Heart left ventricle (tissue), 16 donors: ENCODE measurements around the gene LRRC51. TPM values are rescaled to one million over a fixed set of nuclear protein-coding genes. Genes with fewer than 3 reads are reported as not detected.

Source experiments
- ATAC-seq, 4 donors: fragments of 200-7000 bp; cut with Tn5 transposase; one replicate each; pipeline ENCODE4 v1.9.1; 2020 to 2022; ENCODE audit warnings: moderate library complexity in 4 of 4, mild to moderate bottlenecking in 3 of 4, moderate number of reproducible peaks in 1 of 4
- DNase-seq, 5 donors: peaks; one replicate each; pipeline ENCODE4 v3.0.0-alpha.2; 2020
- H3K27ac ChIP-seq, 12 donors: fragments of 200-600 bp; sonication (generic) in 4 of 12; one replicate each; pipeline versions ENCODE4 v1.5.0 to v1.8.0; 2016 to 2022; ENCODE audit warnings: mild to moderate bottlenecking in 2 of 12
- H3K27me3 ChIP-seq, 9 donors: fragments of 200-600 bp; sonication (generic) in 2 of 9; one replicate each; pipeline versions ENCODE4 v1.5.1 to v1.8.0; 2016 to 2022; ENCODE audit warnings: mild to moderate bottlenecking in 3 of 9
- H3K36me3 ChIP-seq, 9 donors: fragments of 200-600 bp; sonication (generic) in 2 of 9; one replicate each; pipeline versions ENCODE4 v1.5.0 to v1.8.0; 2018 to 2022; ENCODE audit warnings: mild to moderate bottlenecking in 2 of 9
- H3K4me1 ChIP-seq, 12 donors: fragments of 200-600 bp; sonication (generic) in 4 of 12; one replicate each; pipeline versions ENCODE4 v1.5.0 to v1.8.0; 2016 to 2022; ENCODE audit warnings: mild to moderate bottlenecking in 3 of 12
- H3K4me3 ChIP-seq, 12 donors: fragments of 200-600 bp; sonication (generic) in 4 of 12; one replicate each; pipeline versions ENCODE4 v1.5.0 to v1.8.0; 2017 to 2022; ENCODE audit warnings: mild to moderate bottlenecking in 9 of 12, moderate library complexity in 4 of 12
- H3K9me3 ChIP-seq, 12 donors: fragments of 200-600 bp; sonication (generic) in 4 of 12; one replicate each; pipeline versions ENCODE4 v1.5.0 to v1.8.0; 2016 to 2022; ENCODE audit warnings: mild to moderate bottlenecking in 1 of 12
- POLR2A ChIP-seq, 2 donors: fragments of 450-650 bp; IDR thresholded peaks; one replicate each; pipeline ENCODE4 v1.6.1; 2017; ENCODE audit warnings: antibody characterized with exemption in 2 of 2, mild to moderate bottlenecking in 2 of 2, moderate library complexity in 2 of 2
- intact Hi-C, 10 donors: fragments of 100-400 bp; cut with DNase I; formaldehyde crosslinking; loops; one replicate each; pipeline versions ENCODE4 v1.11.1 to v1.14.2; 2022
- polyA plus RNA-seq, 2 donors: library from polyadenylated mRNA; stranded (reverse); fragments of 200-250 nt; gene quantifications; one replicate each; pipeline ENCODE4 v1.2.3, GENCODE V29; 2013
- total RNA-seq, 9 donors: library from RNA; depleted of rRNA in 2 of 9; stranded (reverse); fragments of >200 nt in 2 of 9; fragmentation: NEBNext Ultra II Directional in 3 of 9; extraction: Animal tissue kit (Norgen Biotek cat#: 25700) in 3 of 9; gene quantifications; one replicate each; pipeline versions ENCODE4 v1.1.0 to v1.2.4, GENCODE V29; 2016 to 2023
- TF ChIP-seq, protein P1 (sequence below), 12 donors: fragments of 200-600 bp; sonication (generic) in 4 of 12; IDR thresholded peaks; one replicate each; pipeline versions ENCODE4 v1.5.0 to v1.8.0; 2018 to 2022; ENCODE audit warnings: antibody characterized with exemption in 12 of 12, mild to moderate bottlenecking in 5 of 12
- donor health status: ischemic (EF 13 %, LVEDD 7.1; RV severe dilation, severe dysfunction).
- donor health status: healthy with polysubstance abuse.
- donor health status: DM: no; HTN: yes; CAD: no.
- donor health status: DM: no; HTN: no; CAD: no.
- donor health status: ischemic (EF 25% LVEDD 6.9; RV normal size, moderate dysfunction).
- donor health status: ischemic (EF 25% LVEDD 5.7; RV mildly dilated, moderate dysfunction).
- donor health status: healthy.
- donor health status: DM: yes; HTN: yes; CAD: no.
- donor health status: ischemic (EF 35%, LVEDD 5.7; RV mildly dilated, moderate dysfunction).
- donor health status: nonischemic (EF 11% LVEDD 7.7; RV severe dilation, severe dysfunction).
- donor health status: DM: yes; HTN: yes; CAD: no.
- donor health status: PGD.
- donor health status: ischemic (EF 29% LVEDD 5.4; RV normal size, mild dysfunction).
- donor health status: nonischemic (EF 23%, LVEDD 6.1; RV moderate dilation, normal function).

Gene LRRC51
- total and polyA plus RNA-seq, 11 donors = 2.0 to 9.3 (median 4.5) TPM

DNA sequence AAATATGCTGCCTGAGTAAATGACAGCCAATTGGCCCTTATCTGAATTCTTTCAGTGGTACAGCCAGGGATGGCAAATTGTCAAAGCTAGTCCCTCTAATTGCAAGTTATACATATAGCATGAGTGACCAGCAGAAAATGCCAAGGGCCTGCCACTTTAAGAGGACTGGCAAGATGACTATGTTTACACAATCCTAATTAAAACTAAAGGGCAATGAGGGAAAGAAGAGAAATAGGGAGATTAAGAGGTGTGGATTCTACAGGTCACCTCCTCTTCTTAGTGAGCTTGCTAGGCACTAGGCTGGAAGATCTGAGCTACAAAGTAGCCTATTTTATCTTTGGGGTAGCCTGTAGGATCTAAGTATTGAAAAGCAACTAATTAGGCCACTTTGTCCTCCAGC lies 13.8 kb upstream of the LRRC51 start:
- H3K4me1 ChIP-seq = peaks cover 4 to 58% (median 30%) of the 10 kb centered on the region in 12 donors
- peaks cover 0 to 33% (median 5%) of the 10 kb centered on the region in 9 donors for H3K36me3 ChIP-seq
- peak overlapping the region in 10 of 12 donors; percentile 11 to 80 (median 29) for H3K27ac ChIP-seq
- intact Hi-C loops = no loop called here
- H3K27me3 ChIP-seq = no peaks in the 10 kb centered on the region
- TF ChIP-seq, protein P1, sequence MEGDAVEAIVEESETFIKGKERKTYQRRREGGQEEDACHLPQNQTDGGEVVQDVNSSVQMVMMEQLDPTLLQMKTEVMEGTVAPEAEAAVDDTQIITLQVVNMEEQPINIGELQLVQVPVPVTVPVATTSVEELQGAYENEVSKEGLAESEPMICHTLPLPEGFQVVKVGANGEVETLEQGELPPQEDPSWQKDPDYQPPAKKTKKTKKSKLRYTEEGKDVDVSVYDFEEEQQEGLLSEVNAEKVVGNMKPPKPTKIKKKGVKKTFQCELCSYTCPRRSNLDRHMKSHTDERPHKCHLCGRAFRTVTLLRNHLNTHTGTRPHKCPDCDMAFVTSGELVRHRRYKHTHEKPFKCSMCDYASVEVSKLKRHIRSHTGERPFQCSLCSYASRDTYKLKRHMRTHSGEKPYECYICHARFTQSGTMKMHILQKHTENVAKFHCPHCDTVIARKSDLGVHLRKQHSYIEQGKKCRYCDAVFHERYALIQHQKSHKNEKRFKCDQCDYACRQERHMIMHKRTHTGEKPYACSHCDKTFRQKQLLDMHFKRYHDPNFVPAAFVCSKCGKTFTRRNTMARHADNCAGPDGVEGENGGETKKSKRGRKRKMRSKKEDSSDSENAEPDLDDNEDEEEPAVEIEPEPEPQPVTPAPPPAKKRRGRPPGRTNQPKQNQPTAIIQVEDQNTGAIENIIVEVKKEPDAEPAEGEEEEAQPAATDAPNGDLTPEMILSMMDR (IDR thresholded peaks at IDR 0.05) = no peak
- no peak for TF ChIP-seq POLR2A (IDR thresholded peaks at IDR 0.05)
- H3K9me3 ChIP-seq = no peaks in the 10 kb centered on the region
- no peak for ATAC-seq
- DNase-seq = no peak
- no peak overlapping the region for H3K4me3 ChIP-seq

DNA sequence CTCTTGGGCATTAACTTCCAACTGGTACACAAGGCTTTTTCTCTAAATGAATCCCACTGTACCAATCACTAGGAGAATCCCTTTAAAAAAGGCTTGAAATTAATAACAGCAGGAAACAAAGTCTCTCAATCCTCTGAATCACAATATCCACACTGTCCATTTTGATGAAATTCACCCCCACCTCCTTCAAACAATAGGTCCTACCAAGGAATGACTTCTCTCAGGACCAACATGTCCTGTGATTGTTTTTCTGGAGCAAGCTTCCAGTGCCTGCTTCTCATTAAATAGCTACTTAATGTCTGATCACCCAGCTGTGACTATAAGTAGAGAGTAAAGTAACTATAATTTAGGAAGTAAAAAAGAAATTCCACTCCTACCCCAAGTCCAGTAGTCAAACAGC lies 13.4 kb upstream of the LRRC51 start:
- Histone ChIP-seq H3K27ac (peak overlapping the region in 10 of 12 donors; percentile 11 to 80 (median 29)), H3K4me3 (no peak overlapping the region), H3K27me3 (no peaks in the 10 kb centered on the region), H3K36me3 (peaks cover 0 to 31% (median 3%) of the 10 kb centered on the region in 9 donors), H3K9me3 (no peaks in the 10 kb centered on the region), H3K4me1 (peaks cover 7 to 62% (median 32%) of the 10 kb centered on the region in 12 donors)
- DNase-seq (no peak), ATAC-seq (peak in 1 of 4 donors; percentile 21)
- TF ChIP-seq, protein P1 (IDR thresholded peaks at IDR 0.05) = no peak
- no peak for TF ChIP-seq POLR2A (IDR thresholded peaks at IDR 0.05)
- intact Hi-C loops = no loop called here

DNA sequence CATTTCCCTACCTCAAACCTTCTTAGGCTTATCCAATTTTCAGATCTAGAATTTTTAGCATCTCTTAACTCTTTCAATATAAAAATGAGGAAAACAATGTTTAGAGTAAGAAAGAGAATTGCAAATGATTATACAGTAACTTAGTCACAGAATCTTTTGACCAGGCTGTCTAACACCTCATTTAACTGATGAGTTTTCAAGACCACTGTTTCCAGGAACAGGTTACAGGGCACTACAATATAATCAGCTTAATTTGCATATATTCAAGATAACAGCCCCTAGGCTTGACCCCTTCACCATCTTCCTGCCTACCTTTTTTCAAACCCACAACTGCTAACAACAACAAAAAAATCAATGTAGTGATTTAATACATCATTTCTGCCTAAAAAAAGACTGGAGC lies 13.0 kb upstream of the LRRC51 start:
- H3K36me3 ChIP-seq = peaks cover 0 to 27% (median 3%) of the 10 kb centered on the region in 9 donors
- peaks cover 7 to 66% (median 32%) of the 10 kb centered on the region in 12 donors for H3K4me1 ChIP-seq
- peak overlapping the region in 4 of 12 donors; percentile 33 to 80 (median 46) for H3K27ac ChIP-seq
- intact Hi-C loops = no loop called here
- H3K9me3 ChIP-seq = no peaks in the 10 kb centered on the region
- TF ChIP-seq, protein P1 (IDR thresholded peaks at IDR 0.05) = no peak
- DNase-seq = no peak
- no peak overlapping the region for H3K4me3 ChIP-seq
- no peaks in the 10 kb centered on the region for H3K27me3 ChIP-seq
- no peak for ATAC-seq

DNA sequence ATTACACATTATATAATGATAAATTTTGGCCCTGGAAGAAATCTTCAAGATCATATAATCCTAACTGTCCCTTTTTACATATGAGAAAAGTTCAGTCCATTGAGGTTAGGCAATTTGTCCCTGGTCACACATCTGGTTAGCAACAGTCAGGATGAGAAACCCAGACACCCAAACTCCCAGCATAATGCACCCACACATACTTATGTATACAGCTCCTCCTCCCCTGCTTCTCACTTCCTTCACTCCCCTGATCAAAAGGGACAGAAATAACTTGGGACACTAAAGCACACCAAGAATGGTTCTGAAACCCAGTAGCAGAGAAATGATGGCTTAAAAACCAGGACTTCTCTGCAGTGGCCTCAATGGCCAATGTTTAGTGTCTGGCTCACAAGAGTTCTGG lies 11.4 kb upstream of the LRRC51 start:
- no peak for DNase-seq
- Histone ChIP-seq H3K36me3 (peaks cover 0 to 23% (median 3%) of the 10 kb centered on the region in 9 donors), H3K27me3 (no peaks in the 10 kb centered on the region), H3K27ac (peak overlapping the region in 11 of 12 donors; percentile 31 to 86 (median 68)), H3K4me1 (peaks cover 7 to 67% (median 32%) of the 10 kb centered on the region in 12 donors), H3K9me3 (no peaks in the 10 kb centered on the region), H3K4me3 (peak overlapping the region in 1 of 12 donors; percentile 39)
- TF ChIP-seq, protein P1 (IDR thresholded peaks at IDR 0.05) = no peak
- no peak for TF ChIP-seq POLR2A (IDR thresholded peaks at IDR 0.05)
- ATAC-seq = peak in 2 of 4 donors; percentile 19 to 50
- intact Hi-C loops = no loop called here
